Cerebellar cortex (tissue), 1 donor: Measurements from ENCODE around the gene COLGALT1.
"Not testable (repeated sequence)": the region's sequence is repeated elsewhere in the genome, so short reads cannot be mapped to it uniquely, and the experiment has no call there.

Experiments
- DNase-seq: peaks from one replicate; pipeline ENCODE4 v3.0.0-alpha.2; 2015; ENCODE audit warnings: low spot score

Gene COLGALT1

DNA sequence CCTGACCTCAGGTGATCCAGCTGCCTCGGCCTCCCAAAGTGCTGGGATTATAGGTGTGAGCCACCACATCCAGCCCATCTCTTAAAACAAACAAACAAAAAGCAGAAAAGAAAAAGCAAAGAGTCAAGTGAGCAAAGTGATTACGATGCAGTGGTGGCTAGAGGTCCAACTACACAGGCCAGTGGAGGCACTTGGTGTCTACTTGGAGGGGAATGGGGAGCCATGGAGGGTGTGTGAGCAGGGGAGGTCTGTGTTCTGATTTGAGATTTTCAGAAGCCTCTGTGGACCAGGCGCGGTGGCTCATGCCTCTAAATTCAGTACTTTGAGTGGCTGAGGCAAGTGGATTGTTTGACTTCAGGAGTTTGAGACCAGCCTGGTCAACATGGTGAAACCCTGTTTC, 6.6 kb downstream of the COLGALT1 start:
- DNase-seq: no peak

GRCh38 chr19:17562561-17562960, 7.1 kb downstream of the COLGALT1 start:
- no peak for DNase-seq

DNA sequence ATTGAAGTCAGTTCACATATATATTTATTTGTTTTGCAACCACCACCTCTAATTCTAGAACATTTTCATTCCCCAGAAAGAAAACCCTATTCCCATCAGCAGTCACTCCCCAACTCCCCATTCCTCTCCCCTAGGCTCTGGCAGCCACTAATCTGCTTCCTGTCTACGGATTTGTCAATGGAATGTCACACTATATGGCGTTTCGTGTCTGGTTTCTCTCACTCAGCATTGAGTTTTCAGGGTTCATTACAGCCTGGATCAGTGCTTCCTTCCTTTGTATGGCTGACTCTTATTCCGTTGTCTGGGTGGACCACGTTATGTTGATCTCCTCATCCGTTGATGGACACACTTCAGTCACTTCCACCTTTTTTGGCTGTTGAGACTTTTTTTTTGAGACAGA, 9.3 kb downstream of the COLGALT1 start:
- DNase-seq: no peak

DNA sequence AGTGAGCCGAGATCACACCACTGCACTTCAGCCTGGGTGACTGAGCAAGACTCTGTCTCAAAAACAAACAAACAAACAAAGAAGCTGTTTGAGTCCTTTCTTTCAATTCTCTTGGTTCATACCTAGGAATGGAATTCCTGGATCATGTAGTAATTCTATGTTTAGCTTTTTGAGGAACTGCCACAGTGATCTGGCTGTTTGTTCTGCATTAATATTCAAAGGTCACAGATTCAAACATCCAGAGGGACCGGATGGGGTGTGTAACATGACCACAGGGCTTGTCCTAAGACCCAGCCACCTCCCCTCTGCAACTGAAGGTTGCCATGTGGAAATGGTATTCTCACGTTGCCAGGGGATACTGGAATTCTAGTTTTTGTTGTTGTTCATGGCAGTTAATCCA, 10.2 kb downstream of the COLGALT1 start:
- DNase-seq: no peak

- DNase-seq: no peak
Measured at GRCh38 chr19:17567940-17568339, 12.5 kb downstream of the COLGALT1 start.

- not testable (repeated sequence) for DNase-seq
Measured at GRCh38 chr19:17570291-17570690, 14.8 kb downstream of the COLGALT1 start.

DNA sequence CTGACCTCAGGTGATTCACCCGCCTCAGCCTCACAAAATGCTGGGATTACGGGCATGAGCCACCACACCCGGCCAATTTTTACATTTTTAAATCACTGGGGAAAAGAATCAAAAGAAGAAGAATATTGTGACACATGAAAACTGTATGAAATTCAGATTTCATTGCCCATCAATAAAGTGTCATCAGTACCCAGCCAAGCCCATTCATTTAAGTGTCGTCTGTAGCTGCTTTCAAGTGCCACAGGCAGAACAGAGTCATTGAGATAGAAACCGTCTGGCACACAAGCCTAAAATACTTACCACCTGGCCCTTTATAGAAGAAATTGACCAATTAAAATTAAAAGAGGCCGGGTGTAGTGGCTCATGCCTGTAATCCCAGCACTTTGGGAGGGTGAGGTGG, 15.3 kb downstream of the COLGALT1 start:
- no peak for DNase-seq

DNA sequence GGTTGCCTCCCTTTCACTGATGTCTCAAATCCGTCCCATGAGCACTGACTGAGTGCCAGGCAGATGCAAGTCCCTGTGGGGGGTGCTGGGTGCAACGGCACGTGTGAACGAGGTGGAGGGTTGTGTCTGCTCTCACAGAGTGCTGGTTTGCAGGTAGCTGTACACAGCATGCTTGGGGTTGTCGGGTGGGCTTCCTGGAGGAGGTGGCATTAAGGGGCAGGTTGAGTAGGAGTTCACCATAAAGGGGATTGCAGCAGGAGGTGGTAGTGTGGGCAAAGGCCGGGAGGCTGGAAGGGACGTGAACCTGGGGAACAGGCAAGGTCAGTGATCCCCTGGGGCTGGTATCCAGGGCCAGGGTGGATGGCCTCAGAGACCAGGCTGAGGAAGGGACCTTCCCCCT, 17.2 kb downstream of the COLGALT1 start:
- DNase-seq: no peak

- DNase-seq: no peak
Measured at GRCh38 chr19:17575871-17576757, 20.7 kb downstream of the COLGALT1 start.

DNA sequence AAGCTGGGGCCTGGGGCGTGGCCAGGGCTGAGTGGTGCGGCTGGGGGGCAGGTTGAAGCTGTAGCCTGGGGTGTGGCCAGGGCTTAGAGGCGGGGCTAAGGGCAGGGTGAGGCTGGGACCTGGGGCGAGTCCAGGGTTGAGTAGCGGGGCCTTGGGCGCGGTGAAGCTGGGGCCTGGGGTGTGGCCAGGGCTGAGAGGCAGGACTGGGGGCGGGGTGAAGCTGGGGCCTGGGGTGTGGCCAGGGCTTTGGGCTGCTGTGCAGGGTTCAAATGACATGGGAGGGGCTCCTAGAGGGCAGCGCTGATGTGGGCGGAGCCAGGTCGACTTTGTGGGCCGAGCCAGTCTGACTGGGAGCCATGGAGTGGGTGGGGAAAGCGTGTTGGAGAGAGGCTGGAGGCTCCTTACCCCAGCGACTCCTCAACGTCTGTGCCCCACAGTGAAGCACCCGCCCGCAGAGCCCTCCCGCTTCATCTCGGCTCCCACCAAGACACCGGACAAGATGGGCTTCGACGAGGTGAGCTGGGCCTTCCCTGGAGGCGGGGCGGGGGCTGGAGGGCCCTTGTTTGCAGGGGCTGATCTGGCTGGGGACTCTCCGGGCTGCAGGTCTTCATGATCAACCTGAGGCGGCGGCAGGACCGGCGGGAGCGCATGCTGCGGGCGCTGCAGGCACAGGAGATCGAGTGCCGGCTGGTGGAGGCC, 21.5 kb downstream of the COLGALT1 start:
- peak; percentile 78 for DNase-seq

GRCh38 chr19:17577457-17578097, 22.1 kb downstream of the COLGALT1 start:
- no peak for DNase-seq

- peak; percentile 78 for DNase-seq
Measured at GRCh38 chr19:17579661-17580244, 24.3 kb downstream of the COLGALT1 start.

GRCh38 chr19:17580470-17581144, 25.2 kb downstream of the COLGALT1 start:
- DNase-seq: no peak

DNA sequence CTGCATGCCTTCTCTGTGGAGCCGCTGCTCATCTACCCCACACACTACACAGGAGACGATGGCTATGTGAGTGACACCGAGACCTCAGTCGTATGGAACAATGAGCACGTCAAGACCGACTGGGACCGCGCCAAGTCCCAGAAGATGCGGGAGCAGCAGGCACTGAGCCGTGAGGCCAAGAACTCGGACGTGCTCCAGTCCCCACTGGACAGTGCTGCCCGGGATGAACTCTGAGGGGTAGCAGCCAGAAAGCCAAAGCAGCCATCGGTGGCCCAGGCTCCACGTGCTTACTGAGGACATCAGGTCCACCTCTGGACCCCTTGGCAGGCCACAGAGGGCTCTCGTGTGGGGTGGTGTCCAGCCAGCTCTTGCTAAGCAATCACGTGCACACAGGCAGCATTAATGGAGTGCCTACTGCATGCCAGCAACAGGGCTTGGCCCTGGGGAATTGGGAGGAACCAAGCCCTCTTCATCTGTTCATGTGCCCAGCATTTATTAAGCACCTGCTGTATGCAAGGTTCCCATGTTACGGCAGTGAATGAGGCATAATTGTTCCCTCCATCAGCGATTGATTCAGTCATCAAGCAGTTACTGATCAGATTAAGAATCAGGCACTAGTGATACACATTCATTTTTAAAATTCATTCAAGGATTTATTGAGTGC, 25.9 kb downstream of the COLGALT1 start:
- no peak for DNase-seq

DNA sequence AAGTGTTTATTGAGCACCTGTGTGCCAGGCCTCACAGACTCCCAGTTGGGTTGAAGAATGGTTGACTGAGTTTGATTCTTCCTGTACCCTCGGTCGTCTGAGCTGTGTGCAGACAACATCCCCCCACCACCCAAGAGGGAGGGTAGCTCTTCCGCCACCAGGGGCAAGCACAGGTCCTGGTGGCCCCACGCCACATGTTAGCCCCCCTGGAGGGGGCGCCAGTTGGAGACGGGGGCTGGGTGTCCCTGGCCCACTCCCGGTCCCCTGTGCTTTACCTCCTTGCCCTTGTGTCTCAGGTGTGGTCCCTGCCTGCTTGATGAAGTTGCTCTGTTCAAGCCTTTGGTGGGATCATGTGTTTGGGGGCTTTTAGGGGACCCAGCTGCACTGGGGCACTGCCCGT, 27.2 kb downstream of the COLGALT1 start:
- DNase-seq: no peak

DNA sequence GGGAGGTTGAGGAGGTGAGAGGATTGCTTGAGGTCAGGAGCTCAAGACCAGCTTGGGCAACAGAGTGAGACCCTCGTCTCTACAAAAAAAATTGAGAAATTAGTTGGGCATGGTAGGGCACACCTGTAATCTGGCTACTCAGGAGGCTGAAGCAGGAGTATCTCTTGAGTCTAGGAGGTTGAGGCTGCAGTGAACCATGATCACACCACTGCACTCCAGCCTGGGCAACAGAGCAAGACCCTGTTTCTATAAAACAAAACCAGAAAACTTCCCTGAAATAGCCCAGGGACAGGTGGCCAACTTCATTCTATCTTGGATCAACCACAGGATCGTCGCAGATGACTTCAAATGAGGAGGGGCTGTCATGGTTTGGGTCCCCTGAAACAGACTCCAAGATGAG, 28.7 kb downstream of the COLGALT1 start:
- DNase-seq: no peak

- not testable (repeated sequence) for DNase-seq
Measured at GRCh38 chr19:17585395-17585794, 29.9 kb downstream of the COLGALT1 start.

DNA sequence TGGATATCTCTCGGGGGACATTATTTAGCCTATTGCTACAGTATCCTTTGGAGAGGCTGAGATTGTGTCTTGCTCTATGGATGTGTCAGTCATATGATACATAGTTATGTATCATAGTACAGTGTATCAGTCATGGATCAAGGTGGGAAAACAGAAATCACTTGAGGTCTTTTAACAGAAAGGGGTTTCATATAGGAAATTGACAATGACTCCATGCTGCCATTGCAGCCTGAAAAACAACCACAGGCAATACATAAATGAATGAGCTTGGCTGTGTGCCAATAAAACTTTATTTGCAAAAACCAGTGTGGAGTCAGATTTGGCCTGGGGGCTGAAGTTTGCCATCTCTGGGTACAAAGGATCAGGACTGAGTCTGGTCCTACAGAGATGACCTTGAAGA, 35.4 kb downstream of the COLGALT1 start:
- no peak for DNase-seq

DNA sequence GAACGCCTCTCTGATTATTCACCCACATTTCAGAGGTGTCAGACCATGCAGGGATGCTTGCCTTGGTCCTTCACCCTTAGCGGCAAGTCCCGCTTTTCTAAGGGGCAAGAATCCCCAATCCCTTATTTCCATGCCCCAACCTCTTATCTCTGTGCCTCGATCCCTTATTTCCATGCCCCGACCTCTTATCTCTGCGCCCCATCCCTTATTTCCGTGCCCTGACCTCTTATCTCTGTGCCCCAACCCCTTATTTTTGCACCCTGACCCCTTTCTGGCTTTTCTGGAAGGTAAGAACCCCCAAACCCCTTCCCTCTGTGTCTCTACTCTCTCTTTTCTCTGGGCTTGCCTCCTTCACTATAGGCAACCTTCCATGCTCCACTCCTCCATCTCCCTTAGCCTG, 38.8 kb downstream of the COLGALT1 start:
- DNase-seq: not testable (repeated sequence)

- not testable (repeated sequence) for DNase-seq
Measured at GRCh38 chr19:17598063-17598462, 42.6 kb downstream of the COLGALT1 start.

- DNase-seq: no peak
Measured at GRCh38 chr19:17598953-17599352, 43.5 kb downstream of the COLGALT1 start.
